Astrocyte of the cerebellum (primary cell): ENCODE data around the gene TOR1AIP2.

ENCODE experiments used
- DNase-seq: peaks from one replicate; pipeline ENCODE4 v3.0.0-alpha.2; 2011; ENCODE audit warnings: low read depth
- H3K4me3 ChIP-seq: 2 replicates; pipeline ENCODE4 v1.5.1; 2011; ENCODE audit warnings: mild to moderate bottlenecking, low read depth, low read length, moderate library complexity
- in situ Hi-C: cut with HindIII; loops from 2 replicates; pipeline ENCODE4 v1.10.0; 2017; ENCODE audit warnings: low sequenced_read_pairs
- TF ChIP-seq, protein P1 (sequence below): IDR thresholded peaks from 2 replicates; pipeline ENCODE4 v1.5.1; 2012; ENCODE audit warnings: low read length, low read depth, moderate library complexity, mild to moderate bottlenecking; ENCODE audit errors: missing control alignments

The TOR1AIP2 gene

DNA sequence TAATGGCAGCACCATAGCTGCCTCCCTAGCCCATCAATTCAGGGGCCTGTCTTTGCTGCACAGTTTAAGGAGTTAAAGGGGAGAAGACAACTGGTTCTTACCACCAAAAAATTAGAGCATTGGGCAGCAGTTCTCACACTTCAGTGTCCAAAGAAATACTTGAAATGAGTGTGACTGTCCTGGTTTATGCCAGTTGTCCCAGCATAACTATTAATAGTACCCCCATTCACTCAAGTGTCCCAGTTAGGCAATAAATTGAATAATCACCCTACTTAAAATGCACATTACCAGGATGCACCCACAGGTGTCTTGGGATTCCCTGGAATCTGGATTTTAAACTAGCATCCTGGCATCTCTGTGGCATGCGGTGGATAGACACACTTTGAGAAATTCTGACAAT, 83.5 kb downstream of the TOR1AIP2 start:
- TF ChIP-seq, protein P1, sequence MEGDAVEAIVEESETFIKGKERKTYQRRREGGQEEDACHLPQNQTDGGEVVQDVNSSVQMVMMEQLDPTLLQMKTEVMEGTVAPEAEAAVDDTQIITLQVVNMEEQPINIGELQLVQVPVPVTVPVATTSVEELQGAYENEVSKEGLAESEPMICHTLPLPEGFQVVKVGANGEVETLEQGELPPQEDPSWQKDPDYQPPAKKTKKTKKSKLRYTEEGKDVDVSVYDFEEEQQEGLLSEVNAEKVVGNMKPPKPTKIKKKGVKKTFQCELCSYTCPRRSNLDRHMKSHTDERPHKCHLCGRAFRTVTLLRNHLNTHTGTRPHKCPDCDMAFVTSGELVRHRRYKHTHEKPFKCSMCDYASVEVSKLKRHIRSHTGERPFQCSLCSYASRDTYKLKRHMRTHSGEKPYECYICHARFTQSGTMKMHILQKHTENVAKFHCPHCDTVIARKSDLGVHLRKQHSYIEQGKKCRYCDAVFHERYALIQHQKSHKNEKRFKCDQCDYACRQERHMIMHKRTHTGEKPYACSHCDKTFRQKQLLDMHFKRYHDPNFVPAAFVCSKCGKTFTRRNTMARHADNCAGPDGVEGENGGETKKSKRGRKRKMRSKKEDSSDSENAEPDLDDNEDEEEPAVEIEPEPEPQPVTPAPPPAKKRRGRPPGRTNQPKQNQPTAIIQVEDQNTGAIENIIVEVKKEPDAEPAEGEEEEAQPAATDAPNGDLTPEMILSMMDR, result no peak
- no peak for DNase-seq
- H3K4me3 ChIP-seq, result no peak overlapping the region
- in situ Hi-C loops, result no loop called here

DNA sequence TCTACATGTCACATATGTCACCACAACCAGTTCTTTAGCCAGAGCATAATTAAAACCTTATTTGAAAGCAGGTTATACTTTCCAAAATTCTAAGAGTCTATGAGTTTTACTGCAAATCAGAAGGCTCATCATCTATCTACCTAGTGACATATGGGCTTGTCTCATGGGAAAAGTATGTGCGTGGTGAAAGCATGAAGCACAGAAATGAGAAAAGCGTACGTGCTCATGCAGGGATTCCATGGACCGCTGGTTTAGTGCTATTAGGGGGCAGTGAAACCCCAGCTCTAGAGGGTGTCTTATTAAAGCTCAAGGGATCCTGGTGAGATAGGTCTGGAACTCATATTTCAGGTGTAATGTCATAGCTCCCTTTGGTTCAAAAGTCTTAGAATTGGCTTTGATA, 84.3 kb downstream of the TOR1AIP2 start:
- no peak for DNase-seq
- TF ChIP-seq, protein P1, result no peak
- no peak overlapping the region for H3K4me3 ChIP-seq
- in situ Hi-C loops, result no loop called here
